DMS114 treated with DMSO at 0.1 percent for 48 hours (cell line): ENCODE results near the gene GALR1.
"Not testable (repeated sequence)": the region's sequence is repeated elsewhere in the genome, so short reads cannot be mapped to it uniquely, and the experiment has no call there.

Experiments
- DNase-seq: peaks from one replicate; lab custom pipeline; 2025; ENCODE audit not compliant: unreplicated experiment; lab: John Stamatoyannopoulos, UW

GALR1 gene

DNA sequence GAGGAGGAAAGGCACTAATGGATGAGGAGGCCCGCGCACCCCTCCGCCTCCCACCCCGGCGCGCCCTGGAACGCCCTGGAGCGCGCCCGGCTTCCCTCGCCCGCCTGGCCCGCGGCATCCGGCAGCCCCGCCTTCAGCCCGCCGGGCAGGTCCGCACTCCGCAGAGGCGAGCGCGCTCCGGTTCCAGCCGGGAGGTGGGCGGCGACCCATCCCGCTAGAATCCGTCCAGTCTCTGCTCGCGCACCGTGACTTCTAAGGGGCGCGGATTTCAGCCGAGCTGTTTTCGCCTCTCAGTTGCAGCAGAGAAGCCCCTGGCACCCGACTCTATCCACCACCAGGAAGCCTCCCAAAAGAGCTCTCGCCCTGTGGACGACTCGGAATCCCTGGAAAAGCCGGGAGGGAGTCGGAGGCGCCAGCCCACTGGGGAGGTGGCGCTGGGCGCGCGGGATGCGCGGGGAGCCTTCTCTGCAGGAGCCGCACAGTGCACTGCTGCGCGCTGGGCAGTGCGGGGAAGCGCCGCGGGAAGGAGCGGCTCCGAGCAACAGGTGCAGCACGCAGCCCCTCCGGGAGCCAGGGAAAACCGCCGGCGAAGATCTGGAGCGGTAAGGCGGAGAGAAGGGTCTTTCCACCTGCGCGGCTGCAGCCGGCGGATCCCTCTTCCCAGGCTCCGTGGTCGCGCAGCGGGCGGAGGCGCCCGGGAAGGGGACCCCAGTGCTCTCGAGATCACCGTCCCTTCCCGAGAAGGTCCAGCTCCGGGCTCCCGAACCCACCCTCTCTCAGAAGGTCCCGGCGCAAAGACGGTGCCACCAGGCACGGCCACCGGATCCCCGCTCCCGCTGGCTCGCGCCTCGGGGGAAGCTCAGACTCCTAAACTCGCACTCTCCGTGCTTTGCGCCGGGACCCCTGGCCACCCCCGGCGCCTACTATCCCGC lies at the start of gene GALR1:
Gene GALR1, plus strand, starts transcription at position 280 of the 932 bp plus-strand sequence. CDS start 701 bp downstream, outside the sequence.
- DNase-seq = no peak

GRCh38 chr18:77201506-77201905 lies 48.1 kb upstream of the GALR1 start:
- DNase-seq = no peak

- DNase-seq = no peak
Observed at GRCh38 chr18:77202329-77202728, 47.3 kb upstream of the GALR1 start.

DNA sequence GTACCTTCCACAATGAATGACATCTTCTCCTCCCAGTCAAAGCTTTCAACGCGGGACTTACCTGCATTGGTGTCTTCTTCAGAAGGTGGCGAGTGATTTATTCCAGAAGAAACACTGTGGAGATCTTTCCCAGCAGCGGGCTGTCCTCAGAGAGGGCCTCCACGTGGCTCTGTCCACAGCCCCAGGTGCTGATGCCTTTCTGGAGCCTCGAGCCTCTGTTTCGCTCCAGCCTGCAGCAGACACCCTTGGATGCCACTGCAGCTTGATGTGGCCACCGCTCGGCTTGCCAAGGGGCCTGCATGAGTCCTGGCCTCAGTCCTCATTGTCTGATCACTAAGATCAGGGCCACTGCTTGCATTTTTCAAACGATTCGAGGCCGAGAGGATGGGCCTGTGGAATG lies 46.6 kb upstream of the GALR1 start:
- DNase-seq = no peak

GRCh38 chr18:77203851-77204250 lies 45.8 kb upstream of the GALR1 start:
- DNase-seq = no peak

DNA sequence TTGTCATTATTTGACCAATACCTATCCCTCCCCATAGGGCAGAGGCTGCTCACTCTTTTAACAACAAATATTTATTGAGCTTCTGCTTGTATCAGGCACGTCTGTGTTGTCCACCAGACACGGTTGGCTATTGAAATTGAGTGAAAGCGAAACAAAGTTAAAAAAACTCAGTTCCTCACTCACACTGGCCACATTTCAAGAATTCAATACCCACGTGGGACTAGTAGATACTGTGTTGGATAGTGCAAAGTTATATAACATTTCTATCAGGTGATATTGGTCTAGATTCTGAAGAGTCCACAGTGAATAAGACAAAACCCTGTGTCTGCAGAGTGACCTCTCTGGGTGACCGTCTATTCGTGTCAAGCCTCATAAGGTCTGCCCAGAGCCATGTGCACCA lies 43.9 kb upstream of the GALR1 start:
- no peak for DNase-seq

- DNase-seq = no peak
Observed at GRCh38 chr18:77206676-77207374, 42.8 kb upstream of the GALR1 start.

DNA sequence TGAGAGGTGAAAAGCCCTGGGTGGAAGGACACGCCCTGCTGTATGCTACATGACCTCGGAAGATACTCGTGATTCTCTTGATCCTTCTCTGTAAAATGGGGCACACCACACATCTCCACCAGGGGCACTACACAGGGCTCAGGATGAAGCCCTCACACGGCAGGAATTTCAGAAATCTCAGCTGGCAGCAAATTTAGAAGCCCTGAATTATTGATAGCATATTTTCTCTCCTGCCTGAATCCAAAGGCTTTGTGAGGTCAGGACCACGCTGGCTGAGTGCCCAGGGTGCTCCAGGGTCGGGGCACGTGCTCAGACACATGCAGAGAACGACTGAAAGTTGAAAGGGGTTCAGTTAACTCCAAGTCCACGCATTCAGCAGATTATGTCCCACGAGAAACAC lies 42.1 kb upstream of the GALR1 start:
- no peak for DNase-seq

DNA sequence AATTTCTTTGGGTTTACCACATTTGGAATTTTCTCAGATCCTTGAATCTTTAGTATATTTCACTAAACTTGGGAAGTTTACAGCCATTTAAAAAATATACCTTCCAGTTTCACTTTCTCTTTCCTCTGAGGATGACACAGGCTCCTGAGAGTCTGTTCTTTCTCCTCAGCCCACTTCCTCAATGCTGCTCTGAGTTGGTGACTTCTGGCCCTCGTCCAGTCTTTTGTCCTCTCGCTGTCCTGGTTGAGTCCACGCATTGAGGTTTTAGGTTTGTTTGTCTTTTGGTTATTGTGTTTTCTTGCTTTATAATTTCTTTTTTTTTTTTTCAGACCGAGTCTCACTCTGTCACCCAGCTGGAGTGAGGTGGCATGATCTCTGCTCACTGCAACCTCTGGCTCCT lies 40.7 kb upstream of the GALR1 start:
- DNase-seq = no peak

DNA sequence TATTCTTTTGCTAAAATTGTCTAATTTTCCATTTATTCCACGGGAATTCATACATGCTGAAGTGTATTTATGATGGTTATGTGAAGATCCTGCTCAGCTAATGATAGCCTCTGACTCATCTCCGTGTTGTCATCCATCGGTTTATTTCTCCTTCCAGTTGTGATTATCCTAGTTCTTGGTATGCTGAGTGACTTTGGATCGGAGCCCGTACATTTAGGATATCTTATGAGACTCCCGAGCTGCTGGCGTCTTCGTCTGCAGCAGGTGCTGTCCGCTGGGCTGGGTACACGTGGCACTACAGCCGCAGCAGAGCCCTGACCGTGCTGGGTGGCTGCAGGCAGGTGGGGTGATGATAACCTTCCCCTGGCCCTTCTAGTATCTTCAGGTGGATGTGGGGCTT lies 40.1 kb upstream of the GALR1 start:
- DNase-seq = no peak

GRCh38 chr18:77210249-77210648 lies 39.4 kb upstream of the GALR1 start:
- DNase-seq = no peak

DNA sequence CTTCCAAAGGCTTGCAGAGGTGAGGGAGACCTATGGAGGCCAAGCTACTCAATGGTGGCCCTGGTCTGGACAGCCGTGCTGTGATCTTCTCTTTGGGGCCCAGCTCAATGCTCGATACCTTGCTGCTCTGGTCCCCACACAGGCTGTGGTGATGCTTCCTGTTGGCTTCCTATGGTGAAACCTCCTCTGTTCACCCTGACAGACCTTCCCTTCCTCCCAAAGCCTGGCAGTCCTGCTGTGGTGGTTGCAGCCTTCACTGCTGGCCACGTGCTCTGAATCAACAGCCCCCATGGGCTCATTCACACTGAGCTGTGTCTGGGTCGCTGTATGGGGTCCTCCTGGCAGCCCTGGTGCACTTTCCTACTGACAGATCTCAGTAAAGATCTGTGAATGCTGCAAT lies 31.0 kb upstream of the GALR1 start:
- DNase-seq = no peak

GRCh38 chr18:77220726-77221125 lies 28.9 kb upstream of the GALR1 start:
- no peak for DNase-seq

GRCh38 chr18:77222464-77222863 lies 27.2 kb upstream of the GALR1 start:
- DNase-seq = no peak

DNA sequence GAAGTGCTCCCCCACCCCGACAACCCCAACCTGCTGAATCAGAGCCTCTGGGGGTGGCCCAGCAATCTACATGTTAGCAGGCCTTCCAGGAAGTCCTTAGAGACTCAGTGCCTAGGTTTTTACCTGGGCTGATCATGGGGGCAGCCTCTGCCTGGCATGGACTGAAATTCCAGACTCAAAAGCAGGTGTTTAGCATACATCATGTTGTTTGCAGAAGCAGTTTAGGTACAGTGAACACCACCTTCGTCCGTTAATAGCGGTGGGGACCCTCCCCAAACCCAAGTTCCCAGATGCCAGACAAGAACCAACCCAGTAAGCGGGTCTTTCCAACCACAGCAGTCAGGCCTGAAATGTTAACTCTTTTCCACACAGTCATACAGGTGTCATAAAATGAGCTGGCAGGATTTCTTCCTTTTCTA lies 26.4 kb upstream of the GALR1 start:
- DNase-seq = no peak

DNA sequence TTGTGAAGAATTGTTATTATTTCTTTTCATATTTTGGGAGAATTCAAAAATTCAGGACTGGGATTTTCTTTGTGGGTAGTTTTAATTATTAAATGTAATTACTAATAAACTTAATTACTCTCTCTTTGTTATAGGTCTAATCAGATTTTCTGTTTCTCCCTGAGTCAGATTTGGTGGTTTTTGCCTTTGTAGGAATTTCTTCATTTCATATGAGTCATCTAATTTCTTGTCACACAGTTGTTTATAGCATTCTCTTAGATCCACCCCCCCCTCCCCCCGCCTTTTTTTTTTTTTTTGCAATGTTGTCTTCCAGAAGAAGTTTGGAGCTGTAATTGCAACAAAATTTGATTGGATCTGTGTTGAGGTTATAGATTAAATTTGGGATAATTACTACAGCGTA lies 26.0 kb upstream of the GALR1 start:
- DNase-seq = no peak

DNA sequence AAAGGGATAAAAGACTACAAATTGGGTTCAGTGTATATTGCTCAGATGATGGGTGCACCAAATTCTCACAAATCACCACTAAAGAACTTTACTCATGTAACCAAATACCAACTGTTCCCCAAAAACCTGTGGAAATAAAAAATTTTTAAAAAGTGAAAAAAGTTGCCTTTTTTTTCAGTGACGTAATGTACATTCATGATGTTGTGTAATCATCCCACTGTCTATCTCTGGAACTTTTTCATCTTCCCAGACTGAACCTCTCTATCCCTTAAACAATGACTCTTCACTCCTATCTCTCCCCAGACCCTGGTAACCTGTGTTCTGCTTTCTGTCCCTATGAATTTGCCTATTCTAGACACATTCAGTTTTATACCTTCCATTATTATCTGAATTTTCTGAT lies 19.0 kb upstream of the GALR1 start:
- no peak for DNase-seq

- DNase-seq = no peak
Observed at GRCh38 chr18:77234504-77235365, 14.9 kb upstream of the GALR1 start.

DNA sequence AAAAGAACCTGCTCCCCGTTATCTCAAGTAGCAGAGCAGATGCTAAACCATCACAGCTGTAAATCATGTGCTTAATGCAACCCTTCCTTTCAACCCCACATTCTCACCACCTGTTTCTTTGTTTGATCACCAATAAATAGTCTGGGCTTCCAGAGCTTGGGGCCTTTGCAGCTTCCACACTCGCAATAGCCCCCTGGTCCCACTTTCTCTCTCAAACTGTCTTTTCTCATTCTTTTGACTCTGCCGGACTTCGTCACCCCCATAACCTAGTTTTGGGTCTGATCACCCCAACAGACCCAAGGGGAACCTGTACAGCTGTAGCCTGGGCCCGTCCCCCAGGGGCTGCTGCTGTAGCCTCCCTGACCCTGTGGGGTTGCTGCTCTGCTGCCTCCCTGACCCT lies 10.4 kb upstream of the GALR1 start:
- DNase-seq = not testable (repeated sequence)

- DNase-seq = no peak
Observed at GRCh38 chr18:77248873-77249568, 627 bp upstream of the GALR1 start.

DNA sequence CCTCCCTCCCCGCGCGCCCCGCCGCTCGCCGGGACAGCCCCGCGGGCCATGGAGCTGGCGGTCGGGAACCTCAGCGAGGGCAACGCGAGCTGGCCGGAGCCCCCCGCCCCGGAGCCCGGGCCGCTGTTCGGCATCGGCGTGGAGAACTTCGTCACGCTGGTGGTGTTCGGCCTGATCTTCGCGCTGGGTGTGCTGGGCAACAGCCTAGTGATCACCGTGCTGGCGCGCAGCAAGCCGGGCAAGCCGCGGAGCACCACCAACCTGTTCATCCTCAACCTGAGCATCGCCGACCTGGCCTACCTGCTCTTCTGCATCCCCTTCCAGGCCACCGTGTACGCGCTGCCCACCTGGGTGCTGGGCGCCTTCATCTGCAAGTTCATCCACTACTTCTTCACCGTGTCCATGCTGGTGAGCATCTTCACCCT lies 865 bp downstream of the GALR1 start:
- DNase-seq = no peak
